HUES48 (cell line): ENCODE measurements around the gene CCDC68.

Experiments
- H3K27ac ChIP-seq: one replicate; pipeline ENCODE4 v1.7.0; 2013; ENCODE audit warnings: low read depth, low read length, inconsistent platforms
- H3K27me3 ChIP-seq: 2 replicates; pipeline ENCODE4 v1.6.1; 2013; ENCODE audit warnings: mild to moderate bottlenecking, low read length; ENCODE audit not compliant: control insufficient read depth, insufficient read depth
- H3K36me3 ChIP-seq: 2 replicates; pipeline ENCODE4 v1.6.1; 2013; ENCODE audit warnings: low read length; ENCODE audit not compliant: control insufficient read depth, insufficient read depth
- H3K4me1 ChIP-seq: 2 replicates; pipeline ENCODE4 v1.6.1; 2013; ENCODE audit warnings: mild to moderate bottlenecking, low read length; ENCODE audit not compliant: control insufficient read depth, insufficient read depth
- H3K4me3 ChIP-seq: 2 replicates; pipeline ENCODE4 v1.5.1; 2013; ENCODE audit warnings: mild to moderate bottlenecking, low read depth, low read length
- H3K9ac ChIP-seq: 2 replicates; pipeline ENCODE4 v1.6.1; 2013; ENCODE audit warnings: mild to moderate bottlenecking, low read depth, low read length, moderate library complexity
- H3K9me3 ChIP-seq: 2 replicates; pipeline ENCODE4 v1.6.1; 2013; ENCODE audit warnings: low read length; ENCODE audit not compliant: control insufficient read depth, insufficient read depth

CCDC68 gene

GRCh38 chr18:54961016-54961423 lies 1.8 kb upstream of the CCDC68 start:
- Histone ChIP-seq H3K9me3 (no peaks in the 10 kb centered on the region), H3K36me3 (no peaks in the 10 kb centered on the region), H3K4me1 (no peaks in the 10 kb centered on the region), H3K27ac (no peak overlapping the region), H3K9ac (no peak overlapping the region), H3K4me3 (no peak overlapping the region), H3K27me3 (peaks cover 16% of the 10 kb centered on the region)

DNA sequence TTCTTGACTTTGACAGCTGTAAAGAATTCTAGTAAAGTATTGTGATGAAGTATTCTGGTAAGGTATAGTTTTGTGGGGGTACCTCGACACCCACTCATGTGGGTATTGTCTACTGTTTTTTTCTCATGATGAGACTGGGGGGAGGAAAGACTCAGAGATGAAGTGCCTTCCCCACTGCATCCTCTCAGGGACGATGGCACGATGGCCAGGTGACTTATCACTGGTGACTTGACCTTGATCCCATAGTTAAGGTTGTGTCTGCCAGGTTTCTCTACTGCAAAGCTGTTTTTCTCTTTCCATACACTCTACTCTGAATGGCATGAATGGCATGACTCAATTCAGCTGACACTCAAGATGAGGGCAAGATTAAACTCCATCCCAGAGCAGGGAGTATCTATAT lies 936 bp upstream of the CCDC68 start:
- H3K36me3 ChIP-seq: no peaks in the 10 kb centered on the region
- H3K9me3 ChIP-seq: no peaks in the 10 kb centered on the region
- no peak overlapping the region for H3K27ac ChIP-seq
- H3K9ac ChIP-seq: no peak overlapping the region
- H3K4me1 ChIP-seq: no peaks in the 10 kb centered on the region
- H3K27me3 ChIP-seq: peaks cover 16% of the 10 kb centered on the region
- no peak overlapping the region for H3K4me3 ChIP-seq

GRCh38 chr18:54957996-54958395 lies 1.3 kb downstream of the CCDC68 start:
- Histone ChIP-seq H3K4me3 (no peak overlapping the region), H3K9me3 (no peaks in the 10 kb centered on the region), H3K27ac (no peak overlapping the region), H3K27me3 (peaks cover 16% of the 10 kb centered on the region), H3K4me1 (no peaks in the 10 kb centered on the region), H3K36me3 (no peaks in the 10 kb centered on the region), H3K9ac (no peak overlapping the region)

GRCh38 chr18:54957296-54957832 lies 1.9 kb downstream of the CCDC68 start:
- Histone ChIP-seq H3K36me3 (no peaks in the 10 kb centered on the region), H3K4me1 (no peaks in the 10 kb centered on the region), H3K27ac (no peak overlapping the region), H3K27me3 (peaks cover 16% of the 10 kb centered on the region), H3K4me3 (no peak overlapping the region), H3K9me3 (no peaks in the 10 kb centered on the region), H3K9ac (no peak overlapping the region)

DNA sequence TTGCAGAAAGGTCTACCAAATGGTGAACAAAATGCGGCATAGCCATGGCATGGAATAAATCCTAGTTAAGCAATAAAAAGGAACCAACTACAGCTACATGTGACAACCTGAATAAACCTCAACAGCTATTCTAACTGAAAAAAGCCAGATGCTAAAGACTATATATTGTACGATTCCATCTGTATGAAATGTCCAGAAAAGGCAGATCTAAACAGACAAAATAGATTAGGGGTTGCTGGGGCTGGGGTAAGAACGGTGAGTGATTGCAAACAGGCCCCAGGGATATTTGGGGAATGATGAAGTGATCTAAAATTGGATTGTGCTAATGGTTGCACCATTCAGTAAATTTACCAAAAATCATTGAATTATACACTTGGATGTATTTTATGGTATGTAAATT lies 2.8 kb downstream of the CCDC68 start:
- no peaks in the 10 kb centered on the region for H3K9me3 ChIP-seq
- H3K36me3 ChIP-seq: no peaks in the 10 kb centered on the region
- no peak overlapping the region for H3K9ac ChIP-seq
- H3K4me3 ChIP-seq: no peak overlapping the region
- peaks cover 16% of the 10 kb centered on the region for H3K27me3 ChIP-seq
- no peak overlapping the region for H3K27ac ChIP-seq
- H3K4me1 ChIP-seq: no peaks in the 10 kb centered on the region

- no peaks in the 10 kb centered on the region for H3K36me3 ChIP-seq
- H3K27ac ChIP-seq: no peak overlapping the region
- H3K4me1 ChIP-seq: no peaks in the 10 kb centered on the region
- H3K4me3 ChIP-seq: no peak overlapping the region
- no peak overlapping the region for H3K9ac ChIP-seq
- no peaks in the 10 kb centered on the region for H3K9me3 ChIP-seq
- no peaks in the 10 kb centered on the region for H3K27me3 ChIP-seq
These were observed 7.2 kb downstream of the CCDC68 start for GRCh38 chr18:54952026-54952425.

DNA sequence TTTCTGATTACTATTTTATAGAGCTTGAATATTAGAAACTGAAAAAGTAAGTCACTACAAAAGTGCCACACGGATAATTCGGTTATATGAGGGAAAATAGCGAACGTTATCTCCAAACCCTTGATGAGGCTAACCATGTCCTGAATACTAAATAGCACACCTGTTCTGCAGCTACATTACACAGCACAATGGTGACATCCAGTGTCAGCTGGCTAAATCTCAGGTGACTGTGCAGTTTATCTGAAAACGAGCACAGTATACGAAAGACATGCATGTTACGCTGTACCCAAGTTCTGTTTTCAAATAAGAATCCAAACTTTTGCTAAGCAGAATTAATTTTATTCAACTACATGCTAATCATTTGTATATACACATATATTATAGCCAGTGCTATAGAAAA lies 9.0 kb downstream of the CCDC68 start:
- no peaks in the 10 kb centered on the region for H3K36me3 ChIP-seq
- H3K9me3 ChIP-seq: no peaks in the 10 kb centered on the region
- H3K4me3 ChIP-seq: no peak overlapping the region
- H3K27ac ChIP-seq: no peak overlapping the region
- no peak overlapping the region for H3K9ac ChIP-seq
- no peaks in the 10 kb centered on the region for H3K4me1 ChIP-seq
- no peaks in the 10 kb centered on the region for H3K27me3 ChIP-seq

- no peaks in the 10 kb centered on the region for H3K36me3 ChIP-seq
- H3K27me3 ChIP-seq: no peaks in the 10 kb centered on the region
- H3K9ac ChIP-seq: no peak overlapping the region
- no peaks in the 10 kb centered on the region for H3K9me3 ChIP-seq
- H3K4me1 ChIP-seq: no peaks in the 10 kb centered on the region
- no peak overlapping the region for H3K27ac ChIP-seq
- H3K4me3 ChIP-seq: no peak overlapping the region
These were observed 9.7 kb downstream of the CCDC68 start for GRCh38 chr18:54949588-54949987.

DNA sequence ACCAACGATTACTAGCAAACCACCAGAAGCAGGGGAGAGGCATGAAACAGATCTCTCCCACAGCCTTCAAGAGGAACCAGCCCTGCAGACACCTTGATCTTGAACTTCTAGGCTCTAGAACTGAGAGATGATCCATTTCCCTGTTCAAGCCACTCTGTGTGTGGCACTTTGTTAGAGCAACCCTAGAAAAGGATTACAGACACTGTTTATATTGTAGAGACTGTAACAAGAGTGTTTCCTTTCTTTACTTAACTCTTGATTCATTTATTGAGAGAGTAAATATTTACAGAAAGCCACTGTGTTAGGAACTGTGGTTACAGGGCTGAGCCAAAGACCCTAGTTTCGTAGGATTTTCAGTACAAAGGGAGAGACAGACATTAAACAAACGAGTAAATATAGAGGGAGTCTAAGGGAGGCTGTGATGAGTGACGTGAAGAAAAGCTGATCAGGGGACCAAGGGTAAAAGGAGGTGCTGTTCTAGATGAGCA lies 10.9 kb downstream of the CCDC68 start:
- H3K27me3 ChIP-seq: no peaks in the 10 kb centered on the region
- H3K27ac ChIP-seq: no peak overlapping the region
- H3K36me3 ChIP-seq: no peaks in the 10 kb centered on the region
- H3K9me3 ChIP-seq: no peaks in the 10 kb centered on the region
- H3K4me3 ChIP-seq: no peak overlapping the region
- no peaks in the 10 kb centered on the region for H3K4me1 ChIP-seq
- H3K9ac ChIP-seq: no peak overlapping the region

DNA sequence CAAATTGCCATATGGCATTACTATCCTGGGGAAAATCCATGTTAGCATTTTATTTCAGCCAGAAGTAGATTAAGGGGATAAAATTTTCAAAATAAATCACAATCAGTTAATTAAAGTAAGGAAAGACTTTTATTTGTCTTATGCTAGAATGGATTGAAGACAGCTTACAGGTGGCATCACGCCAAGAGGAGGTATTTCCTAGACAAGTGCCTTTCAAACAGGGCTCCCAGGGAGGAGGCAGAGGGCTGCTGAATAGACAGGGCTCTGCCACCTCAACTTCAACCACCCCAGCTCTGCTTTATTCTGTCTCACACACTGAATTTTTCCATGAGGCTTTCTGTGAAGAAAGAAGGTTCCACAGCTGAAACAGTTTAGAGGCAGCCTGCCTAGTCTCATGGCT lies 12.2 kb downstream of the CCDC68 start:
- Histone ChIP-seq H3K9me3 (no peaks in the 10 kb centered on the region), H3K4me1 (no peaks in the 10 kb centered on the region), H3K27me3 (no peaks in the 10 kb centered on the region), H3K9ac (no peak overlapping the region), H3K4me3 (no peak overlapping the region), H3K27ac (no peak overlapping the region), H3K36me3 (no peaks in the 10 kb centered on the region)

DNA sequence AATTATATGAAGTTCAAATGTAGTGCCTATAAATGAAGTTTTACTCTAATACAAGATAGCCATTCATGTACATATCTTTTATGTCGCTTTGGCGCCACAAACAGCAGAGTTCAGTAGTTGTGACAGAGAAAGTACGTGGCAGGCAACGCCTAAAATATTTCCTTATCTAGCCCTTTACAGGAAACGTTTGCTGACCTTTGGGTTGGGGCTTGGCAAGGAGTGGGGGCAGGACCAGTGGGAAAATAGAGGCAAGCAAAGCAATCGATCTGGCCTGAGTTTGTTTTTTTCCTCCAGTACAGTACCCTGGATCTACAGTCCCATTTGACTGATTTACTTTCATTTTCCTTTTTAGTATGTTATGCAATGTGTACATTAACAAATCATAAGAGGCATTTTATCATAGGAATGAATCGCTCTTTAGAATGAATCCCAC lies 13.1 kb downstream of the CCDC68 start:
- H3K4me1 ChIP-seq: no peaks in the 10 kb centered on the region
- no peaks in the 10 kb centered on the region for H3K27me3 ChIP-seq
- no peak overlapping the region for H3K27ac ChIP-seq
- H3K9ac ChIP-seq: no peak overlapping the region
- H3K9me3 ChIP-seq: no peaks in the 10 kb centered on the region
- H3K36me3 ChIP-seq: no peaks in the 10 kb centered on the region
- no peak overlapping the region for H3K4me3 ChIP-seq
